ENCODE results near the gene NPAS2.

NPAS2 gene

GRCh38 chr2:100780203-100781008 lies 39.5 kb upstream of the NPAS2 start:
- no peak for DNase-seq (ENCODE audit: low spot score)
- no peak for TF ChIP-seq CTCF (IDR thresholded peaks at IDR 0.05; ENCODE audit: extremely low read depth, insufficient read depth, missing control alignments)
- in situ Hi-C loops (cut with MboI; ENCODE audit: low pct_unique_long_range_greater_than_20kb, low sequenced_read_pairs, unreplicated experiment) = no loop called here

GRCh38 chr2:100781009-100781325 lies 39.0 kb upstream of the NPAS2 start:
- no peak for TF ChIP-seq CTCF (IDR thresholded peaks at IDR 0.05; ENCODE audit: extremely low read depth, insufficient read depth, missing control alignments)
- in situ Hi-C loops (cut with MboI; ENCODE audit: low pct_unique_long_range_greater_than_20kb, low sequenced_read_pairs, unreplicated experiment) = no loop called here
- DNase-seq (ENCODE audit: low spot score) = no peak

- TF ChIP-seq CTCF (IDR thresholded peaks at IDR 0.05; ENCODE audit: extremely low read depth, insufficient read depth, missing control alignments) = no peak
- in situ Hi-C loops (cut with MboI; ENCODE audit: low pct_unique_long_range_greater_than_20kb, low sequenced_read_pairs, unreplicated experiment) = no loop called here
- DNase-seq (ENCODE audit: low spot score) = no peak
These were observed 38.2 kb upstream of the NPAS2 start for GRCh38 chr2:100781523-100782379.

GRCh38 chr2:100782380-100782878 lies 37.5 kb upstream of the NPAS2 start:
- in situ Hi-C loops (cut with MboI; ENCODE audit: low pct_unique_long_range_greater_than_20kb, low sequenced_read_pairs, unreplicated experiment) = no loop called here
- DNase-seq (ENCODE audit: low spot score) = no peak
- TF ChIP-seq CTCF (IDR thresholded peaks at IDR 0.05; ENCODE audit: extremely low read depth, insufficient read depth, missing control alignments) = no peak

- no peak for TF ChIP-seq CTCF (IDR thresholded peaks at IDR 0.05; ENCODE audit: extremely low read depth, insufficient read depth, missing control alignments)
- in situ Hi-C loops (cut with MboI; ENCODE audit: low pct_unique_long_range_greater_than_20kb, low sequenced_read_pairs, unreplicated experiment) = no loop called here
- DNase-seq (ENCODE audit: low spot score) = no peak
These were observed 36.0 kb upstream of the NPAS2 start for GRCh38 chr2:100783987-100784386.

GRCh38 chr2:100784681-100785080 lies 35.3 kb upstream of the NPAS2 start:
- in situ Hi-C loops (cut with MboI; ENCODE audit: low pct_unique_long_range_greater_than_20kb, low sequenced_read_pairs, unreplicated experiment) = no loop called here
- no peak for DNase-seq (ENCODE audit: low spot score)
- TF ChIP-seq CTCF (IDR thresholded peaks at IDR 0.05; ENCODE audit: extremely low read depth, insufficient read depth, missing control alignments) = no peak

Measured in GM13977 (cell line).